Right forelimb (tissue), 1 donor: Measurements from ENCODE around the gene DERL3.

ENCODE experiments used
- DNase-seq: peaks from one replicate; pipeline ENCODE4 v3.0.0-alpha.2; 2018

The DERL3 gene

DNA sequence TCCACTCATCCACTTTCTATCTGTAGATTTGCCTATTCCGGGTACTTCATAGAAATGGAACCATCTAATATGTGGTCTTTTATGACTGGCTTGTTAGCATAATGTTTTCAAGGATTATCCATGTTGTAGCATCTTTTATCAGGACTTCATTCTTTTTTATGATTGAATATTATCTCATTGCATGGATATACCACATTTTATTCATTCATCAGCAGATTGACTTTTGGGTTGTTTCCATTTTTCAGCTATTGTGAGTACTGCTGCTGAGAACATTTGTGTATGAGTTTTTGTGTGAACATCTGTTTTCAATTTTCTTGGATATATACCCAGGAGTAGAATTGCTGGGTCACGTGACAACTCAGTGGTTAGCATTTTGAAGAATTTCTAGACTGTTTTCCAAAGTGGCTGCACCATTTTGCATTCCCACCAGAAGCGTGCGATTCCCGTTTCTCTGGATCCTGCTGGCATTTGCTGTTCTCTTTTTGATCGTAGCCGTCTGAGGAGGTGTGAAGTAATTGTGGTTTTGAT, 8.9 kb downstream of the DERL3 start:
- DNase-seq, result peak; percentile 39

DNA sequence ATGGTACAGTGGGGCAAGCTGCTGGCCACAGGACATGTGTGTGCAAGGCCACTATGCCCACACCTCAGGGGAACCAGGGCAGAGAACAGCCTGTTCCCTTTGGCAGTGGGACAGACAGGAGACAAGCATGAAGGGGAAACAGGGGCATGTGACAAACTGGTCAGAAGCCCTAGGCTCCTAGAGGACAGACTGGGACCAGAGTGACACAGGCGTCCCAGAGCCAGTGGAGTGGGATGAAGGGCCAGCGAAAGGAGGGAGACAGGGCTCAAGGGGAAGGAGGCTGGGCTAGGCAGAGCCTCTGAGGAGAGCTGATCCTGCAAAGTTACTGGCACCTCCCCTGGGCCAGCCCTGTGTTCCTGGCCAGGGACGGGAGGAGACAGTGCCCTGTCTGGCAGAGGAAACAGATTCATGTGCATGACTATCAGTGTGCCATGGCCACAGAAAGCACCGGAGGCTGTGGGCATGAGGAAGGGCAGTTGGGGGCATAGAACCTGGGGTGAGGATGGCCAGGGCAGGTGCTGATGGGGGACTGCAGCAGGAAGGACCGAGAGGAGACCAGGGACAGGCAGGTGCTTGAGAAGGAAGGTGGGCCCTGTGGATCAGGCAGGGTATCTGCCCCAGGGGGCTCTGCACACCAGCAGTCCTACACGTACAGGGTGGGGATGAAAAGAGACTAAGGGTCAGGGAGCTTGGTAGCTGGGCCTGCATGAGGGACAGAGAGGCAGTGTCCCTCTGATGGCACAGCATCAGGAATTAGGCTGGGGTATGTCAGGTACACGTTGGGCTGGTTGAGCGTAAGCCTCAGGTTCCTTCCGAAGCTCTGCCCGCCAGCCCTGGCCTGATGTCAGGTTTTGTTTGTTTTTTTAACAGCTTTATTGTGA, 9.8 kb downstream of the DERL3 start:
- DNase-seq, result peak; percentile 31

DNA sequence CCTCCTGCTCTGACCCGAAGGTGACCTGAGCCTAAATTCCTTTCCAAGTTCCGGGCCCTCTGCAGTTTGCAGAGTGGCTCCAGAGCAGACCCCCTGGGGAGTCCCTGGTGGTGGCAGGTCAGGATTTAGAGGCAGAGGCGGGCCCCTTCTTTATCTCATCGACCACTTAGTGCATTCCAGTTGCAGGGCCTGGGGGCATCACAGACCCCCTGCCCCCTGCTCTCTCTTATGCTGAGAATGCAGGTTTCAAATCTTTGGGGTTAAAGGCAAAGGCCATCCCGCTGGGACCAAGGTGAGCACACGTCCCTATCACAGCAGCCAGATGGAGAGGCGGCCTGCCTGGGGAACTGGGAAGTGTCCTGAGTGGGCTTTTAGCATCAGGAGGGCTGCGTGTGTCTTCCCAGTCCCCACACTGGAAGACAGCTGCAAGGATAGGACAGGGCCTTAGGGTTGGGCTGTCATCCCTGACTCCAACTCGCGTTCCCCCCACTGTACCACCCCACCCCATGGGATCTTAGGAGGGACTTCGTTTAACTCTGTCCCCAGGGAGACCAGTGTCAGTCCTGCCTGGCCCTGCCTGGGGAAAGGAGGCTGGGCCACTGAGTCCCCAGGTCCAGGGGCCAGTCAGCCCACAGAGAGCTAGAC, 11.3 kb downstream of the DERL3 start:
- no peak for DNase-seq

DNA sequence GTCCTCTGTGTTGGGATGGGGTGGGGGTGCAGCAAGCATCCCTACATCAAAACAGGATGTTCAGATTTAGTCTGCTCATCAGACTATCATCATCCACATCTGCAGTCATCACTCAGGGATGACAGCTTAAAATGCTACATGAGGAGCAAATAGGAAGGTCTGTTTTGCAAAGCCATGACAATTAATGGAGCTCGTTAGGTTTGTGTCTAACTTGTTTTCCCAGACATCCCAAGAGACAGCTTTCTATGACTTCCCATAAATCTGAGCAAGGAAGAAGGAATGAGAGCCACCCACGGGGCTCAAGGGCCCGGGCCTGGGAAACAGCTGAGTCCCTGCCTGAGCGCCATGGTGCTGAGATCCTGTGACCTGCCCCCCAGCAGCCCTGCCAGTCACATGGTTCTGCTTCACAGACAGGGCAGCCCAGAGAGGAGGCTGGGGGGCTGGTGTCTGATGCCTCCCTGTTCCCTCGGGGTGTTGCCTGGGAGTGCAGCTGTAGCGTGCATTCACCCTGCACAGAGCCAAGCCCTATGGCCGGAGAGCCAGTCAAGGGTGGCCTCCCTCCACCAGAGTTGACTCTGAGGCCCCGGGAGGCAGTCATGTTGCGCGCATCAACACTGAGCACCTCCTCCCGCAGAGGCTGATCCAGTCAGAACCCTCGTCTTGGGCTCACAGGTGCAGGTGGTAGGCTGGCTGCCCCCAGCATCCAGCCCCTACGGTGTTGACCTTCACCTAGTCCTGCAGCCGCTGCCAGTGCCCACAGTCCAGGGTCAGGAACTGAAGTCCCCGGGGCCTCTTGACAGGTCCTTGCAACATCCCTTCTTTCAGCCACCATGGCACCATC, 12.1 kb downstream of the DERL3 start:
- peak; percentile 42 for DNase-seq

DNA sequence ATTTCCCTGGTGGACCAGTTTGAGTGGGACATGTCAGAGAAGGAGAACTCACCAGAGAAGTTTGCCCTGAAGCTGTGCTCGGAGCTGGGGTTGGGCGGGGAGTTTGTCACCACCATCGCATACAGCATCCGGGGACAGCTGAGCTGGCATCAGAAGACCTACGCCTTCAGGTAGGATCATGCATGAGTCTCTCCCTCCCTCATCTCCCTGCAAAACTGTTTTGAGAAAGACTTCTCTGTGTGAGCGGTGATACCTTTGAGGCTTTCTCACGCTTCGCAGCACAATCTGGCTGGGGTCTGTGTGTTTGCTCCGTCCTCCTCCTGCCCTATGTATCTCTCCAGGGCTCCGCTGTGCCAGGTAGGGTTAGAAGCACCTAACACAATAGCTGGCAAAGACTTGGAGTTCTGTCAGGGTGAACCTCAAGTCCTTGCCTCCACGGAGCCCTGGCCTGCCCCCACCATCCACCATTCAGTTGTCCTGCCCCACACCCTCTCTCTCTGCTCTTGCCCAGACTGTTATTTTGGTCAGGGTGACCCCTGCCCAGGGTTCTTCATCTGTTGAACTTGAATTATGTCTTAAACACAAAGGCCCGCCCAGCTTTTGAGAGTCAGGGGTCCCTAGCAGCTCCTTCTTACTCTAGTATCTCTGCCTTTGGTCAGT, 13.4 kb downstream of the DERL3 start:
- peak; percentile 33 for DNase-seq

DNA sequence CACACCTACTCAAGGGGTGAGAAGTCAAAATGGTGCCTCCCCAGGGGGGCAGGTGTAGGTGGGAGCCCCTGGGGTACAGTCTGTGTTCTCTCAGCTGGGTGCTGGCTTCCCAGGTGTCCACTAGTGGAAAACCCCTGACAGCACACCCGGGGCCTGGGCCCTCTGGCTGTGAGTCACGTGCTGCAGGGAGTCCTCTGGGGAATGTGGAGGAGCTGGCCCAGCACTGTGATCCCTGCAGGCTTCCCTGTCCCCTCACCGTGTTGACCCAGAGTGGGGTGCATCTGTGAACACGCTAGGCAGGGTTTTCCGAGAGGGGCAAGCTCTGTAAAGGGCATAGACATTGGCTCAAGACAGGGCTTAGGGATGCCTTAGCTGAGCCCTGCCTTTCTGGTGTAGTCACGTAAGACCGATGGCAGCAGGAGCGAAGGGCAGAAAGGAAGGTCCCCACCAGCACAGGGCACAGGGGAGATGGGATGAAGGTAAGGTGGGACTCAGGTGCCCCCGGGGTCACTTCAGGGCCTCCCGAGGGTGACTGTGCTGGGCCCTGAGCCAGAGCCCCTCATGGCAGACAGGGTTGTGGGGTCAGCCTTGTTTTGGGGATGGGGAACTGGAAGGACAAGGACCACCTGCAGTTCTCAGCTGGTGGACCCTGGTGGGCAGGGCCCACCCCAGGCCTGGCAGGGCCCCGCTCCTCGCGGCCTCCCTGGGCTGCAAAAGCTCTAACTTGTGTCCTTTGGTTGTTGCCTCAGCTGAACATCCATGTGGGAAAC, 14.1 kb downstream of the DERL3 start:
- DNase-seq, result peak; percentile 26

DNA sequence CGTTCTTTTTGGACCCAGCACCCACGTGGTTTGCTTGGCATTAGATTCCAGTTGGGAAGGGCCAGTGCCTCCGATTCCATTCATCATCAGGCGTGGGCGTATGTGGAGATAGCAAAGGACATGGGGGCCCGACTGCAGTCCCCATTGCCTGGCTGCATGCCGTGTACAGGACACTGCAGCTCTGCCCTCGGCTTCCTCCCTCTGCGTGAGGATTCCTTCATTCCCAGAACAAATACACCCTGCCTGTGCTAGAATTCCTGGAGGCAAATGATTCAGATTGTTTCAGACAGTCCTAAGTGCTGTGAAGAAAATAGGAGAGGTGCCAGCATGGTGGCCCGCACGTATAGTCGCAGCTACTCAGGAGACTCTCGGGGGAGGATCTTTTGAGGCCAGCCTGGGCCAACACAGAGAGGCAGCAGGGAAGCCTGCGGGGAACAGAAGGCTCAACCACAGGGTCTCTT, 15.4 kb downstream of the DERL3 start:
- no peak for DNase-seq

DNA sequence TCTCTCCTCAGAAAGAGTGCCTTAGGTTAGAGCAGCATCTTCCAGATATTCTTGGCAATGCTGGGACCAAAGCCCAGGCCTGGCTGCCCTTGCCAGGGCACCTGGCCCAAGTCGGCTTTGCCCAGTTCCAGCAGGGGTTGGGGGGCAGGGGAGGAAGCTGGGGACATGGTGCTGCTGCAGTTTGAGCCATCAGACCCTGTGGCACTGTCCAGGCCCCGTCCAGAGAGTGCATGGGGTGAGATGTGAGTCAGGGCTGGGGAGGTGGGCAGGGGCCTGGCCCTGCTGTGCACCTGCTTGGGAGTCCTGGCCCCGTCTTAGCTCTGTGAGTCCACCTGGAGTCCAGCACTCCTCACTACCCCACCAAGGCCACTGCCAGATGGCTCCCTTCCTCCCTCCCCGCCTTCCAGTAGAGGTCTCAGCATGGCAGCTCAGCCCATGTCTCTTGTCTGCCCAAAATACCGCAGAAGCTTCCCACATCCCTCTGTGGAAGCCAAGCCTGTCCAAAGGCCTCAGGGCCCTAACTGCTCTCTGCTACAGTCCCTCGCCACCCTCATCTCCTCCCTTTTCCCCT, 16.6 kb downstream of the DERL3 start:
- no peak for DNase-seq

DNA sequence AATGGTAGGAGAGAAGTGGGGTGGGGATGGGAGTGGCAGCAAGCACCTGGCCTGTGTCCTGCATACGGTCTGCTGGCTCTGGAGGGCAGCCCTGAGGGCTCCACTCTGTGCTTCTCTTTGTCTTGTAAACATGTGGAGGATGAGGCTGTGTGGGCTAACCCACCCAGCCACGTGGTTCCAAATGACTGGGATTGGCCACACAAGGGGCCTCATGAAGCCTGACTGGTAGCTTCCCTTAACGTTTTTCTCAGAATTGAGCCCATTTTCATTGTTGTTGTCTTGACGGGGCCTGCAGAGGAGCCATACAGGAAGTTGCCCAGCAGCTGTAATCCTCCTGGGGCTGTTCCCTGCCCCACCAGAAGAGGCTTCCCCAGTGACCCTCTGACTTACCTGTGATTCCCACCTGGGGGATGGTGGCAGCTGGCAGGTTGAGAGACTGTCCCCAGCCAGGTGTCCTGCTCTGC, 18.0 kb downstream of the DERL3 start:
- peak; percentile 11 for DNase-seq

DNA sequence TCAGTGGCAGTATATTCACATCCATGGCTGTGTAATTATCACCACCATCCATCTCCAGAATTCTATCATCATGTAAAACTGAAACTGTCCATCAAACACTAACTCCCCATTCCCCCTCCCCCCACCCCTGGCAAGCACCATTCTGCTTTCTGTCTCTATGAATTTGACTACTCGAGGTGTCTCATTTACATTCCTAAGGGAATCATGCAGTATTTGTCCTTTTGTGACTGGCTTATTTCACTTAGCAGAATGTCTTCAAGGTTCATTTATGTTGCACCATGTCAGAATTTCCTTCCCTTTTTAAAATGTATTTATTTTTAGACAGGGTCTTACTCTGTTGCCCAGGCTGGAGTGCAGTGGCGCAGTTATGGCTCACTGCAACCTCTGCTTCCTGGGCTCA, 20.3 kb downstream of the DERL3 start:
- DNase-seq, result no peak

DNA sequence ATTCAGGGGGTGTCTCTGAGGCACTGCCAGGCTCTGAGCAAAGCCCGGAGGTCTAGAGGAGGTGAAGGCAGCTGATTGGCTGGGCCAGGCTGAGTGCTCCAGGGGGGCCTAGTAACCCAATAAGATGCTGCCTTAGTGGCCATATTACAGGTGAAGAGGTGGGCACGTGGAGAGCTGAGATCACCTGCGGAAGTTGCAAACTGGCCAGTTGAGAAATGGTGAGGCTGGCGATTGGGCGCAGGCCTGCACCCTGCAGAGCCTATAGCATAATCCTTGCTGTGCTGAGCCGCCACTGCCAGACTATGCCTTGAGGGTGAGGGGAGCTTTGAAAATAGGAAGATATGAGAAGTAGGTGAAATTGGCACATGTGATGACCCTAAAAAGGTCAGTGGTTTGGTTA, 21.7 kb downstream of the DERL3 start:
- no peak for DNase-seq

DNA sequence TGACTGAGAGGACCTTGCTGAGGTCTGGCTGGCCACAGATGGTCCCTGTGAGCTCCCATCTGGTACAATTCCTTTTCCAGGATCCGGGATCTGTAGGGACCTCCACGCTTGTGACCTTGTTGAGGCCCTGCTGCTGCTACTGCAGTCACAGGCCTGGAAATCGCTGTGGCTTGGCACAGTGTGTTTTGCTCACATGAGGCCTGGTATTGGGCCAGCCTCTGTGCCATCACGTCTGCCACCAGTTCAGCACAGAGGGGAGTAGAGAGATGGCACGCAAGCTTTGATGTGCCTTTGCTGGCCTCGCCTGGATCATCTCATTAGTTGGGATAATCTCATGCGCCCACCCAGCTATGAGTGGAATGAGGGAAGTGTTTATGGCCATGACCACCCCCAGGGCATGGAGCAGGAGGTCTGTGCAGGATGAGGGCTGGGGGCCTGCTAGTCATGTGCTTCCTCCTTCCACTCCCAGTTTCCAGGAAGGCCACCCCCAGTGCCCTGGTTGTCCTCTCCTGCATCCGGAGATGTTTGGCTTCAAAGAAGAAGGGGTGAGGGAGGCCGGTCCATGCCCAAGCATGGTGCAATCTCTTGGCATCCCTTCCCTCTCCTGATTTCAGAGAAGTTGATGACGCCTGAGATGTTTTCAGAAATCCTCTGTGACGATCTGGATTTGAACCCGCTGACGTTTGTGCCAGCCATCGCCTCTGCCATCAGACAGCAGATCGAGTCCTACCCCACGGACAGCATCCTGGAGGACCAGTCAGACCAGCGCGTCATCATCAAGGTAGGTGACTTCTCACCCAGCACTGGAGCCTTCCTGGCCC, 22.4 kb downstream of the DERL3 start:
- no peak for DNase-seq

DNA sequence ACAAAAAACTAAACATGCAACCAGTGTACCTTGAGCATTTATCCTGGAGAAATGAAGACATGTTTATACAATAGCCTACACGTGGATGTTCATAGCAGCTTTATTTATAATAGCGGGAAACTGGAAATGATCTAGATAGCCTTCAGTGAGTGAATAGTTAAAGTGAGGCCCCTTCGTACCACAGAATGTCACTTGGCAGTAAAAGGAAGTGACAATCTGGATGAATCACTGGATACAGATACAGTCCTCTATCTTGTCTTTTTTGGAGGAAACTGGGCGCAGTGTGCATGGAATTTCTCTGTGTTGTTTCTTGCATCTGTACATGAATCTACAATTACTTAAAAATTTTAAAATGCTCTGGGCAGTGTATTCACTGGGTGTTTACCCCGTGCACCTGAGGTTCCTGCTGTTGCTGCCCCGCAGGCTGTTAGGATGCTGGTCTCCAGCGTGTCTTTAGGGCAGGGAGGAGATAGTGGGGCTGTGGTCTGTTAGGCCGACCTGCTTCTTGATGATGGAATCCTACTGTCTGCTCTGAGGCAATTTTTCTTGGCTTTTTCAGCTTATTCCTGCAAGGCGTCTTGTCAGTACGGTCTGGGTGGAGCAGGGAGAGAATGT, 23.2 kb downstream of the DERL3 start:
- DNase-seq, result no peak

DNA sequence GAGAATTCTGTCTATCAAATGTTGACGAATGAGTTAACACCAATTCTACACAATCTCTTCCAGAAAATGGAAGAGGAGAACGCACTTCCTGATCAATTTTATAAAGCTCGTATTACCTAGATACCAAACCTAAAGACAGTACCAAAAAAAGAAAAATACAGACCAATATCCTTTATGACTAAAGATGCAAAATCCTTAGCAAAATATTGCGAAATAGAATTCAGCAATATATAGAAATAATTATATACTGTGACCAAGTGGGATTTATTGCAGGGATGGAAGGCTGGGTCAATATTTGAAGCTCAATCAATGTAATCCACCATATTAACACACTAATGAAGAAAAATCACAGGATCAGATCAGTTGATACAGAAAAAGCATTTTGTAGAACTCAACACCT, 26.4 kb downstream of the DERL3 start:
- no peak for DNase-seq

DNA sequence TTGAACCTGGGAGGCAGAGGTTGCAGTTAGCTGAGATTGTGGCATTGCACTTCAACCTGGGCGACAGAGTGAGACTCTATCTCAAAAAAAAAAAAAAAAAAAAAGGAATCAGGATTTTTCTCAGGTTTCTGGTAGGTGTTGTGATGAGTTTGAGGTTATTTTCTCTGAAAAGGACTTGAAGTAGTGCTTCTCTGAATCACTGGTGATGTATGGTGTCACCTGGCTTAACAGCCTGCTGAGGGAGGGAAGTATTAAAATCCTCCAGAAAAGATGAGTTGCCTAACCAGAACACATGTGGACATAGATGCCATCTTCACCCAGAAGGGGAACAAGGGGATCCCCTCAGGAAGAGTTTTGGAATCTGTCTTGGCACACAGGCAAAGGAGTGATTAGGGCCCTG, 32.0 kb downstream of the DERL3 start:
- DNase-seq, result no peak

DNA sequence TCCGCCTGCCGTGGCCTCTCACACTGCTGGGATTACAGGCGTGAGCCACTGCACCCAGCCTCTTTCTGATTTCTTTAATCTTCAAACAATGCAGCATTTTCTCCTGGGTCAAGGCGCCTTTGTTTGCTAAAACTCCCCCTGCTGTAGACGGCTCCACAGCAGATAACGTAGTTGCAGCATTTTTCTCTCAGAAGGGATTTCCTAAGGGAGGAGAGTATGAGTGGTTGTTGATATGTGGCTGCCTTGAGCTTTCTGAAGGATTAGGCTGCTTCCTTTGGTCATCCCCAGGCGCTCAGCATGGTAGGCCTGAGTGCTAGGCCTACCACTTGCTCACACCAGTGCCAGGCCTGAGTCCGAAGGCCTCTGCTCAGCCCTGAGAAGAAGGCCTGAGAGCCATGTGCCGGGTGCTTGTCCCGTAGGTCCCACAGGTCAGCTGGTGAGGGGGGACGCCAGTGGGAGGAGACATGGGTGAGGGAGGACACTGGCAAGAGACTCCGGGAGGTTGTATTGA, 34.0 kb downstream of the DERL3 start:
- DNase-seq, result no peak

DNA sequence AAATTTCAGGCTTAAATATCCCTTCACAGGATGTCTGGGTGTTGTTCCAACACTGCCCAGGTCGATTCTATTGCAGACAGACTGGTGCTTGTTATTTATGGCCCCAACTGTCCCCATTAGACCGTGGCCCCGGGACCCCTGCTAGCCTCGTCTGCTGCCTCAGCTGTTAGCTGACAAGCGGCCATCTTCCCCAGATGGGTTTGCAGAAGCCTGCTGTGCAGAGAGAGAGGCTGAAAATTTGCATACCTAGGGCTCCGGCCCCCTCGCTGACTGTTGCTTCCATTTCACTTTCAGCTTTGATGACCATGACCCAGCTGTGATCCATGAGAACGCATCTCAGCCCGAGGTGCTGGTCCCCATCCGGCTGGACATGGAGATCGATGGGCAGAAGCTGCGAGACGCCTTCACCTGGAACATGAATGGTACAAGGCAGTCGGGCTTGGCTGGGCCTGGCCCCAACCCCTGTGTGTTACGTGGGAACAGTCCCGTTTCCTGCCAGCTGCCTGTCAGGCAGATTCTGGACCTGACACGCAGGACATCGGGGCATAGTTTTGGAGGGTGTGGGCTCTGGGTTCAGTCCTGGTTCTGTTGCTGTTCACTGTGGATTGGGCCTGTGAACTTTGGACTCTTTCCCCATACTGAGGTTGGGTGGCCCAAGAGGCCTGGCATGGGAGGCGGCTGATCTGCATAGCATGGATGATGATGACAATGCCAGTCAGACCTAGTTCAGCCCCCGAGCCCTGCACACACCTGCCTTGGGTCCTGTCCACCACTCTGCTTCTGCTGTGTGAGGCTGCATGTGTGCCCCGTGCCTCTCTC, 35.6 kb downstream of the DERL3 start:
- DNase-seq, result no peak

DNA sequence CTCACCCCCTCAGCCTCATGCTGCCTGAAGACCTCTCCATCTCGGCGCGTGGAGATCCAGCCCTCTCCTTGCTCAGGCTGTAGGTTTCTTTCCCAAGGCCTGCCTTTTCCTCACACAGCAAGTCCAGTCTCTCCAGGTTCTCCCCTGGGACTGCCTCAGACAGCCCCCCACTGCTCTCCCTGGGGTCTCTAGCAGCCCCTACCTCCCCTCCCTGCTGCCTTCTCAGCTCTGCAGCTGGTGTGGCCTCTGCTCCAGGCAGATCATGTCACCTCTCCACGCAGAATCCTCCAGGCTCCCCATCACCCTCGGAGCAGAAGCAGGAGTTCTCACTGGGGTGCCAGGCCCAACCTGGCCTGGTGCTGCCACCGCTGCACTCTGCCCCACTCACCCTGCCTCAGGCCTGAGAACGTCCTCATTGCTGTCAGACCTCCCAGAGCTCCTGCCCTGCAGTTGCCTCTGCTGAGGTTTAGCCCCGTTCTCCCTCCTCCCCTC, 36.9 kb downstream of the DERL3 start:
- DNase-seq, result no peak
